A673 (cell line): ENCODE results near the gene OR8B8.
"Not testable (repeated sequence)": the region's sequence is repeated elsewhere in the genome, so short reads cannot be mapped to it uniquely, and the experiment has no call there.

Experiments used
- EZH2 ChIP-seq: fragments of 200-600 bp; sonication (generic); IDR thresholded peaks from 2 replicates; pipeline ENCODE4 v1.6.1; 2017; ENCODE audit warnings: borderline replicate concordance, low read depth, mild to moderate bottlenecking, mixed read lengths, antibody characterized with exemption, low read length; ENCODE audit not compliant: poor library complexity, severe bottlenecking
- TF ChIP-seq, protein P1 (sequence below): fragments of 300-800, 200-600 bp; sonication (generic); conservative IDR thresholded peaks from 2 replicates; pipeline ENCODE4 v1.5.1; 2017; ENCODE audit warnings: low read depth, mild to moderate bottlenecking, antibody characterized with exemption, low read length, moderate library complexity, mixed read lengths

DNA sequence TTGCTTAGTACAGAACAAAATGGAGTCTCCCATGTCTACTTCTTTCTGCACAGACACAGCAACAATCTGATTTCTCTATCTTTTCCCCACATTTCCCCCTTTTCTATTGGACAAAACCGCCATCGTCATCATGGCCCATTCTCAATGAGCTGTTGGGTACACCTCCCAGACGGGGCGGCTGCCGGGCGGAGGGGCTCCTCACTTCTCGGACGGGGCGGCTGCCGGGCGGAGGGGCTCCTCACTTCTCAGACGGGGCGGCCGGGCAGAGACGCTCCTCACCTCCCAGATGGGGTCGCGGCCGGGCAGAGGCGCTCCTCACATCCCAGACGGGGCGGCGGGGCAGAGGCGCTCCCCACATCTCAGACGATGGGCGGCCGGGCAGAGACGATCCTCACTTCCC is 42.3 kb downstream of the OR8B8 start:
- TF ChIP-seq, protein P1, sequence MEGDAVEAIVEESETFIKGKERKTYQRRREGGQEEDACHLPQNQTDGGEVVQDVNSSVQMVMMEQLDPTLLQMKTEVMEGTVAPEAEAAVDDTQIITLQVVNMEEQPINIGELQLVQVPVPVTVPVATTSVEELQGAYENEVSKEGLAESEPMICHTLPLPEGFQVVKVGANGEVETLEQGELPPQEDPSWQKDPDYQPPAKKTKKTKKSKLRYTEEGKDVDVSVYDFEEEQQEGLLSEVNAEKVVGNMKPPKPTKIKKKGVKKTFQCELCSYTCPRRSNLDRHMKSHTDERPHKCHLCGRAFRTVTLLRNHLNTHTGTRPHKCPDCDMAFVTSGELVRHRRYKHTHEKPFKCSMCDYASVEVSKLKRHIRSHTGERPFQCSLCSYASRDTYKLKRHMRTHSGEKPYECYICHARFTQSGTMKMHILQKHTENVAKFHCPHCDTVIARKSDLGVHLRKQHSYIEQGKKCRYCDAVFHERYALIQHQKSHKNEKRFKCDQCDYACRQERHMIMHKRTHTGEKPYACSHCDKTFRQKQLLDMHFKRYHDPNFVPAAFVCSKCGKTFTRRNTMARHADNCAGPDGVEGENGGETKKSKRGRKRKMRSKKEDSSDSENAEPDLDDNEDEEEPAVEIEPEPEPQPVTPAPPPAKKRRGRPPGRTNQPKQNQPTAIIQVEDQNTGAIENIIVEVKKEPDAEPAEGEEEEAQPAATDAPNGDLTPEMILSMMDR = not testable (repeated sequence)
- not testable (repeated sequence) for TF ChIP-seq EZH2
